Measurements from ENCODE around the gene NFKB1.

- TF ChIP-seq POLR2A (IDR thresholded peaks at IDR 0.05) (no peak), CTCF (IDR thresholded peaks at IDR 0.05) (no peak), POLR2AphosphoS5 (IDR thresholded peaks at IDR 0.05) (no peak)
Observed at GRCh38 chr4:102477657-102478056, 23.5 kb upstream of the NFKB1 start.
